Measurements from ENCODE around the gene USP40.

USP40 gene

GRCh38 chr2:233519787-233520611 lies 46.6 kb downstream of the USP40 start:
- Histone ChIP-seq H3K9ac (ENCODE audit: low read depth, low read length) (no peak overlapping the region), H3K36me3 (ENCODE audit: control insufficient read depth, insufficient read depth, low read length) (no peaks in the 10 kb centered on the region)

GRCh38 chr2:233513953-233514655 lies 52.5 kb downstream of the USP40 start:
- Histone ChIP-seq H3K4me3 (ENCODE audit: low read depth, low read length) (no peak overlapping the region), H3K9me3 (ENCODE audit: control insufficient read depth, insufficient read depth, low read length) (no peaks in the 10 kb centered on the region)

More at GRCh38 chr2:233519787-233520611, 46.6 kb downstream of the USP40 start:
- H3K4me3 ChIP-seq (ENCODE audit: low read depth, low read length), result no peak overlapping the region
- H3K27me3 ChIP-seq (ENCODE audit: control insufficient read depth, insufficient read depth, low read length), result no peaks in the 10 kb centered on the region
- H3K9me3 ChIP-seq (ENCODE audit: control insufficient read depth, insufficient read depth, low read length), result no peaks in the 10 kb centered on the region
- no peaks in the 10 kb centered on the region for H3K4me1 ChIP-seq (ENCODE audit: control insufficient read depth, insufficient read depth, low read length)

GRCh38 chr2:233503947-233504637 lies 62.5 kb downstream of the USP40 start:
- H3K4me3 ChIP-seq (ENCODE audit: low read depth, low read length), result no peak overlapping the region
- no peaks in the 10 kb centered on the region for H3K27me3 ChIP-seq (ENCODE audit: control insufficient read depth, insufficient read depth, low read length)
- no peaks in the 10 kb centered on the region for H3K4me1 ChIP-seq (ENCODE audit: control insufficient read depth, insufficient read depth, low read length)
- no peaks in the 10 kb centered on the region for H3K36me3 ChIP-seq (ENCODE audit: control insufficient read depth, insufficient read depth, low read length)
- no peaks in the 10 kb centered on the region for H3K9me3 ChIP-seq (ENCODE audit: control insufficient read depth, insufficient read depth, low read length)
- H3K9ac ChIP-seq (ENCODE audit: low read depth, low read length), result no peak overlapping the region

More at GRCh38 chr2:233513953-233514655, 52.5 kb downstream of the USP40 start:
- Histone ChIP-seq H3K9ac (ENCODE audit: low read depth, low read length) (no peak overlapping the region), H3K27me3 (ENCODE audit: control insufficient read depth, insufficient read depth, low read length) (no peaks in the 10 kb centered on the region), H3K36me3 (ENCODE audit: control insufficient read depth, insufficient read depth, low read length) (no peaks in the 10 kb centered on the region), H3K4me1 (ENCODE audit: control insufficient read depth, insufficient read depth, low read length) (no peaks in the 10 kb centered on the region)

GRCh38 chr2:233503481-233503880 lies 63.1 kb downstream of the USP40 start:
- Histone ChIP-seq H3K9ac (ENCODE audit: low read depth, low read length) (no peak overlapping the region), H3K36me3 (ENCODE audit: control insufficient read depth, insufficient read depth, low read length) (no peaks in the 10 kb centered on the region), H3K27me3 (ENCODE audit: control insufficient read depth, insufficient read depth, low read length) (no peaks in the 10 kb centered on the region), H3K4me3 (ENCODE audit: low read depth, low read length) (no peak overlapping the region), H3K9me3 (ENCODE audit: control insufficient read depth, insufficient read depth, low read length) (no peaks in the 10 kb centered on the region), H3K4me1 (ENCODE audit: control insufficient read depth, insufficient read depth, low read length) (no peaks in the 10 kb centered on the region)

GRCh38 chr2:233501198-233502076 lies 65.1 kb downstream of the USP40 start:
- no peaks in the 10 kb centered on the region for H3K27me3 ChIP-seq (ENCODE audit: control insufficient read depth, insufficient read depth, low read length)
- H3K9me3 ChIP-seq (ENCODE audit: control insufficient read depth, insufficient read depth, low read length), result no peaks in the 10 kb centered on the region
- H3K36me3 ChIP-seq (ENCODE audit: control insufficient read depth, insufficient read depth, low read length), result no peaks in the 10 kb centered on the region
- H3K4me1 ChIP-seq (ENCODE audit: control insufficient read depth, insufficient read depth, low read length), result no peaks in the 10 kb centered on the region
- H3K4me3 ChIP-seq (ENCODE audit: low read depth, low read length), result no peak overlapping the region
- no peak overlapping the region for H3K9ac ChIP-seq (ENCODE audit: low read depth, low read length)

GRCh38 chr2:233499928-233500327 lies 66.7 kb downstream of the USP40 start:
- Histone ChIP-seq H3K4me1 (ENCODE audit: control insufficient read depth, insufficient read depth, low read length) (no peaks in the 10 kb centered on the region), H3K9me3 (ENCODE audit: control insufficient read depth, insufficient read depth, low read length) (no peaks in the 10 kb centered on the region), H3K9ac (ENCODE audit: low read depth, low read length) (no peak overlapping the region), H3K27me3 (ENCODE audit: control insufficient read depth, insufficient read depth, low read length) (no peaks in the 10 kb centered on the region), H3K36me3 (ENCODE audit: control insufficient read depth, insufficient read depth, low read length) (no peaks in the 10 kb centered on the region), H3K4me3 (ENCODE audit: low read depth, low read length) (no peak overlapping the region)

- Histone ChIP-seq H3K9me3 (ENCODE audit: control insufficient read depth, insufficient read depth, low read length) (no peaks in the 10 kb centered on the region), H3K27me3 (ENCODE audit: control insufficient read depth, insufficient read depth, low read length) (no peaks in the 10 kb centered on the region), H3K36me3 (ENCODE audit: control insufficient read depth, insufficient read depth, low read length) (no peaks in the 10 kb centered on the region), H3K4me1 (ENCODE audit: control insufficient read depth, insufficient read depth, low read length) (no peaks in the 10 kb centered on the region), H3K9ac (ENCODE audit: low read depth, low read length) (no peak overlapping the region), H3K4me3 (ENCODE audit: low read depth, low read length) (no peak overlapping the region)
These were observed 68.5 kb downstream of the USP40 start for GRCh38 chr2:233498126-233498525.

- Histone ChIP-seq H3K4me3 (ENCODE audit: low read depth, low read length) (no peak overlapping the region), H3K36me3 (ENCODE audit: control insufficient read depth, insufficient read depth, low read length) (no peaks in the 10 kb centered on the region), H3K27me3 (ENCODE audit: control insufficient read depth, insufficient read depth, low read length) (no peaks in the 10 kb centered on the region), H3K9me3 (ENCODE audit: control insufficient read depth, insufficient read depth, low read length) (no peaks in the 10 kb centered on the region), H3K4me1 (ENCODE audit: control insufficient read depth, insufficient read depth, low read length) (no peaks in the 10 kb centered on the region), H3K9ac (ENCODE audit: low read depth, low read length) (no peak overlapping the region)
These were observed 68.9 kb downstream of the USP40 start for GRCh38 chr2:233497692-233498091.

- no peaks in the 10 kb centered on the region for H3K4me1 ChIP-seq (ENCODE audit: control insufficient read depth, insufficient read depth, low read length)
- H3K9ac ChIP-seq (ENCODE audit: low read depth, low read length), result no peak overlapping the region
- H3K9me3 ChIP-seq (ENCODE audit: control insufficient read depth, insufficient read depth, low read length), result no peaks in the 10 kb centered on the region
- H3K36me3 ChIP-seq (ENCODE audit: control insufficient read depth, insufficient read depth, low read length), result no peaks in the 10 kb centered on the region
- no peaks in the 10 kb centered on the region for H3K27me3 ChIP-seq (ENCODE audit: control insufficient read depth, insufficient read depth, low read length)
- H3K4me3 ChIP-seq (ENCODE audit: low read depth, low read length), result no peak overlapping the region
These were observed 70.8 kb downstream of the USP40 start for GRCh38 chr2:233495503-233496496.

- Histone ChIP-seq H3K9ac (ENCODE audit: low read depth, low read length) (no peak overlapping the region), H3K36me3 (ENCODE audit: control insufficient read depth, insufficient read depth, low read length) (no peaks in the 10 kb centered on the region), H3K4me3 (ENCODE audit: low read depth, low read length) (no peak overlapping the region), H3K27me3 (ENCODE audit: control insufficient read depth, insufficient read depth, low read length) (no peaks in the 10 kb centered on the region), H3K9me3 (ENCODE audit: control insufficient read depth, insufficient read depth, low read length) (no peaks in the 10 kb centered on the region), H3K4me1 (ENCODE audit: control insufficient read depth, insufficient read depth, low read length) (no peaks in the 10 kb centered on the region)
These were observed 73.8 kb downstream of the USP40 start for GRCh38 chr2:233492751-233493150.
